NCI-H146 (cell line): ENCODE results near the gene SLC37A4.
A peak's percentile ranks its signal among the peaks of the same experiment; 100 is the strongest.
"Not testable (repeated sequence)": the region's sequence is repeated elsewhere in the genome, so short reads cannot be mapped to it uniquely, and the experiment has no call there.

Source experiments
- DNase-seq: peaks from one replicate; lab custom pipeline; 2025; lab: John Stamatoyannopoulos, UW

SLC37A4 gene

DNA sequence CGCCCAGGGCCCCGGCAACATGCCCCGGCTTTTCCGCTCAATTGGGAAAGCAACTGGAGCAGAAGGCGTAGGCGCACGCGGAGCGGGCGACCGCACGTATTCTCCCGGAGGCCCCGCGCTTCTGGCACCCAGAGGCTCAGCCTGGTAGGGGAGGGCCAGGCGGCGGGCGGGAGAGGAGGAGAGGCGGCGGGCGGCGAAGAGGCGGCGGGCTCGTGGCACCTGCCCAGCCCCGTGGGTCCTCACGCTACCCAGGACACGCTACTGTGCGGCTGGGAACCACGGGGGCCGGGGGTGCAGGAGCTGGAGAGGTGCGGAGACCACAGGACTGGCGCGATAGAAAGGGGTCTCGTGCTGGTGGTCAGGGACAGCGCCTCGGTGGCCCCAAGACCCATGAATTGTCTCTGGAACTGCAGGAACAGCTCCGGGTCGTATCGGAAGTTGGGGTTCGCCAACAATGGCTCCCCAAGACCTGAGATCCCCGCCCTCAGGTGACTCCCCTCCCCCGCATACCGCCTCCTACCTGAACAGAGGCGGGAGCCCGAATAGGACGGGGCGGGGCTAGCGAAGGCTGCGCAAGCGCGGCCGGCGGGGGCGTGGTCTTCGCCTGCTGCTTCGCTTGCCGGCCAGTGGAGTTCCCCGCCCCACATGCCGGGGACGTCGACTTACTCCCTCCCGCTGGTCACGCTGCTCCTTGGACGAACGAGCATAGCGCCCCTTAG, at the start of gene SLC37A4:
Gene SLC37A4 (minus strand): TSS at position 549 of the 719 bp plus-strand sequence.
- DNase-seq = peak; percentile 98

DNA sequence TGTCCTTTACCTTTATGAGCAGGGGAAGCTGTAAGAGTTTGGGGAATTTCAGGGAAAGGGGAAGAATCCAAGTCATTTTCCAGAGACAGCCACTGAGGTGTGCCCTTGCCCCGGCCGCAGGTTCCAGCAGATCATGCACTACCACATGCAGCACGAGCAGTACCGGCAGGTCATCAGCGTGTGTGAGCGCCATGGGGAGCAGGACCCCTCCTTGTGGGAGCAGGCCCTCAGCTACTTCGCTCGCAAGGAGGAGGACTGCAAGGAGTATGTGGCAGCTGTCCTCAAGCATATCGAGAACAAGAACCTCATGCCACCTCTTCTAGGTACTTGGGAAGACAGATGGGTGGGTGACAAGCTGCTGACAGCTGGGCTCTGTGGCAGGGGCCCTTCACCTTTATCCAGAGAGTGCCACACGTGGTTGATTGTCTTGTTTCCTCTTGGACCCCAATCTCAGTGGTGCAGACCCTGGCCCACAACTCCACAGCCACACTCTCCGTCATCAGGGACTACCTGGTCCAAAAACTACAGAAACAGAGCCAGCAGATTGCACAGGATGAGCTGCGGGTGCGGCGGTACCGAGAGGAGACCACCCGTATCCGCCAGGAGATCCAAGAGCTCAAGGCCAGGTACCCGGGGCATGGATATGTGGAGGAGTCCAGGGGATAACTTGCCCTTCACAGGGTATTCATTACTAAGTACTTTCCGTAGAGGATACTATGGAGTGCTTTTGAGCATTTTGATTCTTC, 48.2 kb upstream of the SLC37A4 start:
- no peak for DNase-seq

DNA sequence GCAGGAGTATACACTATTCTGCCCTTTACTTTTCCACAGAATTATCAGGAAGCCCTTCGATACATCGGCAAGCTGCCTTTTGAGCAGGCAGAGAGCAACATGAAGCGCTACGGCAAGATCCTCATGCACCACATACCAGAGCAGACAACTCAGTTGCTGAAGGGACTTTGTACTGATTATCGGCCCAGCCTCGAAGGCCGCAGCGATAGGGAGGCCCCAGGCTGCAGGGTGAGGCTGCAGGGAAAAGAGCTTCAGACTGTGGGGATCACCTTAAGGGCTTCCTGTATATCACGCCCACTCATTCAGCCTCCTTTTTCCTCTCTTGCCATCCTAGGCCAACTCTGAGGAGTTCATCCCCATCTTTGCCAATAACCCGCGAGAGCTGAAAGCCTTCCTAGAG, 47.2 kb upstream of the SLC37A4 start:
- no peak for DNase-seq

DNA sequence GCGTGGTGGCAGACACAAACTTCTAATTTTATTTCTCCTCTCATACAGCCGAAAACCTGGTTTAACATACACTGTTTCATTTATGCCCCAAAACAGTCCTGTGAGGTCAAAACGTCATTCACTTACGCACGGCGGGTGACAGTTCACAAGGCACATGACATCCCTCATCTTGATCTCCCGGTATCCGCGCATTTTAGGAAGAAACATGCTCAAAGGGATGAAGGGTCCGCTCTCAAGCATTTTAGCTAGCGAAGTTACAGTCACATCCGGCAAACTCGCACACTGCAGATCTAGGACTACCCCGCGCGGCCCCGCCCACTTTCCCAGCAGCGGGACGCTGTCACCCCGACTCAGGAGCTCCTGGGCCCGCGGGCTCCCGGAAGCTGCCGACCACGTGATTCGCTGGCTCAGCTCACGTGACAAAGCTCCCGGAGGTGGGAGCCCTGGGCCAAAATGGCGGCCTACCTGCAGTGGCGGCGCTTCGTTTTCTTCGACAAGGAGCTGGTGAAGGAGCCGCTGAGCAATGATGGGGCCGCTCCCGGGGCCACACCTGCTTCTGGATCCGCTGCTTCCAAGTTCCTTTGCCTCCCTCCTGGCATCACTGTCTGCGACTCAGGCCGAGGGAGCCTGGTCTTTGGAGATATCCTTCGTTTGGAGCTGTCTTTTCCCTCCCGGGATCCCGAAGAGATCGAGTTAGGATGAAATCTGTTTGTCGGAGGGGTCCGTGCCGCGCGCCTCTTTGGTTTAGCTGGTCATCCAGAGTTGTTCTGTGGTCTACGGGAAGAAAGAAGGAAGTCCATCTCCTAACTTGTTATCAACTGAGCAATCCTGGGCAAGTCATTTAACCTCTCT, 36.9 kb upstream of the SLC37A4 start, which contains the start of gene VPS11:
Gene VPS11 (plus strand): TSS at position 448 of the 852 bp plus-strand sequence. CDS start 6 bp downstream, at position 454.
- peak; percentile 93 for DNase-seq

DNA sequence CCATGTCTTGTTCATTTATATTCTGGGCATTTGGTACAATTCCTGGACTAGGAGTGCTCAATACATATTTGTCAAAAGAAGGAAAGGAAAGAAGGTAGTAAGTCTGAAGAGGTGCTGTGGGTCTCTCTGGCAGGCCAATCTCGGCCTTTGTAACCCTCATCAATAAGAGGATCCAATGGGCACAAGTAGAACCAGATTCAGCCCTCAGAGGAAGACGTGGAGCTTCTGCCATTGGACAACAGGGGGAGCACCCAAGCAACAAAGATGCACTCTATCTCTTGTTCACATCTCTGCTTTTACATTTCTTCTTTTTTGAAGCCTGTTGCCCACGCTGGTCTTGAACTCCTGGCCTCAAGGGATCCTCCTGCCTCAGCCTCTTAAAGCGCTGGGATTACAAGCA, 34.7 kb upstream of the SLC37A4 start:
- DNase-seq = no peak

DNA sequence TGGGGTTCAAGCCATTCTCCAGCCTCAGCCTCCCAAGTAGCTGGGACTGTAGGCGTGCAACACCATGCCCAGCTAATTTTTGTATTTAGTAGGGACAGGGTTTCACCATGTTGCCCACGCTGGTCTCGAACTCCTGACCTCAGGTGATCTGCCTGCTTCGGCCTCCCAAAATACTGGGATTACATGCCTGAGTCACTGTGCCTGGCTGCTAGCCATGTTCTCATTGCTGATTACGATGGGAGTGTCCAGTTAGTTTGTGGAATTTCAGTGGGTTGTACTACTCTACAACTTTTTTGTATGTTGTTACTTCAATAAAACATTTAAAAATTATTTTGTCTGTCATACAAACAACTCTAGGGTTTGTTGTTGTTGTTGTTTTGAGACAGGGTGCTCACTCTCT, 32.1 kb upstream of the SLC37A4 start:
- no peak for DNase-seq

DNA sequence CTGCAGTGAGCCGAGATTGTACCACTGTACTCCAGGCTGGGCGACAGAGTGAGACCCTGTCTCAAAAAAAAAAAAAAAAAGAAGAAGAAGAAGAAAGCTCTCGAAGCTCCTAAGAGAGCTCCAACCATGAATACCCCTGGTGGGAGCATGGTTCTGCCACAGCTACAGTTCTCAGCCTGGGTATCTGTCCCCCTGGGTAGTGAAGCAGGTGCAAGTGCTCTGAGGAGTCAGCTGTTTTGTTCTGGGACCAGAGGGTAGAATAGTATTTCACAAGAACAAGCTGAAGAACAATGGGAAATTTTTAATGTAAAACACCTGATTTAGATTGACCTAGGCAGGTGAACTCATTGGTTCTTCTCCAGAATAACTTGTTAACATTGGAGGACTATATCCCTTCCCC, 30.6 kb upstream of the SLC37A4 start:
- DNase-seq = no peak

DNA sequence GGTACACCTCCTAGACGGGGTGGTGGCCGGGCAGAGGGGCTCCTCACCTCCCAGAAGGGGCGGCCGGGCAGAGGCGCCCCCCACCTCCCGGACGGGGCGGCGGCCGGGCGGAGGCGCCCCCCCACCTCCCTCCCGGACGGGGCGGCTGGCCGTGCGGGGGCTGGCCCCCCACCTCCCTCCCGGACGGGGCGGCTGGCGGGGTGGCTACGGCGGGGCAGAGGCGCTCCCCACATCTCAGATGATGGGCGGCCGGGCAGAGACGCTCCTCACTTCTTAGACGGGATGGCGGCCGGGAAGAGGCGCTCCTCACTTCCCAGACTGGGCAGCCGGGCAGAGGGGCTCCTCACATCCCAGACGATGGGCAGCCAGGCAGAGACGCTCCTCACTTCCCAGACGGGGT, 28.5 kb upstream of the SLC37A4 start:
- not testable (repeated sequence) for DNase-seq

DNA sequence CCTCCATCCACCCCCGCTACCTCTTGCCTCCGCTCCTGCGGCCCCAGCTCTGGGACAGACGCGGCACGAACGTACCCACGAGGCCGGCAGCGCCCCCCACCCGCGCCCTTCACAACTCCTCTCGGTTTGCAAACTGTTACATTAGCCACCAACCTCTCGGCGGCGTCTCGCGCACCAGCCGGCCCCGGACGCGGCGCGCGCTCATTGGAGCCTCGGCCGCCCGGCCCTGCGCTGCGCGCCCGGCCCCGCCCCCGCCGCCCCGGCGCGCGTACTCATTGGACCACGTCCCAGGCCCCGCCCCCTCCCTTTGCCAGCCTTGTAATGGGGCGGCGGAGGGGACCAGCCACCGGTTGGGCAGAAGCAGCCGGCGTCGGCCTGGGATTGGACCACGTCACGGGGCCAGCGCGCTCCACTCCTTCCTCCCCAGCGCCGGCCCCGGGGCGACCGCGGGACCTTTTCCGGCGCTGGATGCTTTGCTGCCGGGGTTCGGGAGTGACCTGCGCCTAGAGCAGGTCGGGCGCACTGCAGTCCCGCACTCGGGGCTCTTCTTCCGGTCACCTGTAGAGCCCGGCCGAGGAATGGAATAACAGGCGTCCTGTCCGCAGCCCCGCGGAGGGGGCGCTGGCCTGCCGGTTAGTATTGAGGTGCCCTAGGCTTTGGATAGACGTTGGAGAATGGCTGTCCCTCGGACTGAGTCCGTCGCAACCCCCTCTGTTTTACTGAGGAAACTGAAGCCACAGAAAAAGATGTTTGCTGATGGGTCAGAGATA, 26.5 kb upstream of the SLC37A4 start, which contains the start of gene HYOU1:
Gene HYOU1 (minus strand): TSS at position 206 of the 770 bp plus-strand sequence. CDS start 1,045 bp downstream, outside the sequence.
- DNase-seq = peak; percentile 99

DNA sequence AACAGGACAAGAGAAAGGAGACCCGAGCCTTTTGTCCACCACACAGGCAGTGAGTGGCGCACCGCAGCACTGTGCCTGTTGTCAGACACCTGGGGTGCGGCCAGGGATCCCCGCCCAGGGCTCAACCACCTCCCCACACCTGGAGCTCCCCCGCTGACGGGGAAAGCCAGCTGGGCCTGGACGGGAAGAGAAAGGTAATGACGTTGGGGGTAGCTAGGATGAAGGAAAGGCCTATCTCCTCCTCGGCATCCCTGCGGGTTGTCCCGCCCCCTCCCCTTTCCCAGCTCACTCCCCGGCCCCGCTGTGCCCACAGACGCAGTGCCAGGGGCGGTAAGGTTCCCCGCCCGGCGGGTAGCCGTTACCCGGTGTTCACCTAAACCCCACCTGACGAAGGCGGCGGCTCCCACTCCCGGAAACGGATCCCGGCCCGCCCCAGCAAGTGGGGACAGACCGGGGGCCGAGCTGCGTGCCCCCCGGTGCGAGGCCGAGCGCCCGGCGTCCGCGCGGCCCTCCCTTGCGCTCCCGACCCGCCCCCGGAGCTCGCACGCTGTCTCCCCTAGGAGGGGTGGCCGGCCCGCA, 25.8 kb upstream of the SLC37A4 start:
- DNase-seq = peak; percentile 80

DNA sequence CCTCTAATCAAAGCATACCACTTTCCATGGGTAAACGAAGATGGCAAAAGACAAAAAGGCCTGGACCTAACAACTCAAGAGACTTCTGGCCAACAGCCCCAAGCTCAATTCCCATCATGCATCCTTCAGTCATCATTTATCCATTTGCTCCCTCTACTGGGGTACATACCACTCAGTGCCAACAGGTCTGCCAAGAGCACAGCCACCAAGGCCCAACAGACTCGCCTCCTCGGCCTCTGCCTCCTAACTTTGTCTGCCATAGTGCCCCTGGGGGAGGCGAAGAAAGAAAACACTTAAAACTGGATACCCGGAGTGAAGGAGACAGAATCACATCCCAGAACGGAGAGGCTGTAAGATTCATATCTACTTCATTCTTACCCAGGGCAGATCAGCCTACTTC, 25.2 kb upstream of the SLC37A4 start:
- no peak for DNase-seq

DNA sequence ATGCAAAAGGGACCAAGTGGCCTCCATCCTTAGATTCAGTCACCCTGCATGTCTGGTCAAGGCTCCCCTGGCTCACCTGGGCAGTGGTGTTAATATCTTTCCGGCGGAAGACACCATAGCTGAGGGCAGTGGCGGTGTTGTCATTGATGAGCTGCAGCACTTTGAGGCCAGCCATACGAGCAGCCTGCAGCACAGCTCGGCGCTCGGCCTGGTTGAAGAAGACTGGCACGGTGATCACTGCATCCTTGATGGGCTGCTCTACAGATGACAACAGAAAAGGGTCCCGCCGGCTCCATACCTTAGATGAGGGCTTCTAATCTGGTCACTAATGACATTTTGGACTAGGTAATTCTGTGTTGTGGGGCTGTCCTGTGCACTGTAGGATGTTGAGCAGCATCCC, 23.7 kb upstream of the SLC37A4 start:
- DNase-seq = no peak

DNA sequence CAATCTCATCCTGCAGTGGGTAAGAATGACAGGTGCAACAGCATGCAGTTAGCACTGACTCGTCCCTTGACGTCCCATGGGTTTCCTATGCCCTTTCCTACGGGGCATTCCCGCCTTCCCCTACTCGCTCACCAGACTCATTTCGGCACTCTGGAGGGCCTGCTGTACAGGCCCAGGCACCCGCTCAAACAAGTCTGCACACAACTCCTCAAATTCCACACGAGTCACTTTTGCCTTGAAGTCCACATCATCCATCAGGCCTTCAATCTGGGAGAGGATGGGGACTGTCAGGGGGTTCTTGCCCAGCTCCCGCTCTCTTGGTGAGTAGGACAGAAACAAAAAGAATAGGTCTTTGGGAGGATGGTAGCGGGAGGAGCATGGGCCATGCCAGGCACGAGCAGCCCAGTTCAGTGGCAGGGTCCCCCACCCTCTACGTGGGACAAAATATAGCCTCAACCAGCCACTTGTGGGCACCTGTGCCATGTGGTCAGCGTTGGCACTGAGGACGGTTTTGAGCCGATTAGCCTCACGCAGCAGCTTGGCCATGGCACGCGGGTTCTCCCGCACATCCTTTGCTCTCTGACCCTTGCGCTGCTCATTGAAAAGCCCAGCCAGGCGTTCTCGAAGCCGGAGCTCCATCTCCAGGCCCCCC, 21.6 kb upstream of the SLC37A4 start:
- DNase-seq = no peak

DNA sequence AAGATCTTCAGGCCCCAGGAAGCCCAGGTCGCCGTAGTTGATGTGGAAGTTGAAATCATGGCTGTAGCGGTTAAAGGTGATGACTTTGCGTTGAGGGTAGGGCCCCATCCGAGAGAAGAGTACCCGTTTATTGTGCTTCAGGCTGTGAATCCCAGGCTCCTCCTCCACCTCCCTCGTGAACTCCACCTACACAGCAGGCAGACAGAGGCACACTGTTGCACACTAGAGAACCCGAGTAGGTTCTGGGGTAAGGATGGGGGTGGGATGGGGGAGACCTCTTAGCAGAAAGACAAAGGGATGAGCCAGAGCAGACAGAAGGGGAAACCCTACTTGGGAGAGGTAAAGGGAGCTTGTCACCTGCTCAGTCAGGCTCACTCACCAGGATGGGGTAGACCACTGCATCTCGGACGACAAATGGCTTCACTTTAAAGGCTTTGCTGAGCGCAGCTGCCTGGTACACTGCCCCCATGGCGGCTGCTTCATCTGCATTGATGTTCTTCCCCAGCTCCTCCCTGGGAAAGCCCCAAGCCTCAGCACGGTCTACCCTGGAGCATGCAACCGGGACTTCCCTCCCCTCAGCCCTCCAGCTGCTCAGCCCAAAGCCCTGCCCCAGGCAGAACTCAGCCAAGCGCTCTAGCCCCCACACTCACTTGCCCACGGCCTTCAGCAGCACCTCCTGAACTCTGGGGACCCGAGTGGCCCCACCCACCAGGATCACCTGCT, 20.9 kb upstream of the SLC37A4 start:
- no peak for DNase-seq

DNA sequence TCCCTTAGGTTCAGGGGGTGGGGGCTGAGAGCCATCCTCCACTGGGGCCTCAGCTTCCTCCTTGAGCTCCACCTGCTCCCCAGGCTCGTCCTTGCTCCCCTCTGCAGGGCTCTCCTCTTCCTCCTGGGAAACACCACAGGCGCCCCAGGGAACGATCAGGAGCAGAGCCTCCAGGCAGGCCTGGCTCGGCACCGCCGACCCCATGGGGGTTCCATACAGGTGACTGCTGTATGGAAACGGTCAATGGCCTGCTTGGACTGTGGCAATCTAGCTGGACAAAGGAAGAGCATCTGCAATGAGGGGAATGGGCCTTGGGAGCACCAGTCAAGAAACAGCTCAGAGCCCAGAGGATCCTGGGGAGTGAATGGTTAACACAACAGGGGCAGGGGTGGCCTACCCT, 18.4 kb upstream of the SLC37A4 start:
- no peak for DNase-seq

DNA sequence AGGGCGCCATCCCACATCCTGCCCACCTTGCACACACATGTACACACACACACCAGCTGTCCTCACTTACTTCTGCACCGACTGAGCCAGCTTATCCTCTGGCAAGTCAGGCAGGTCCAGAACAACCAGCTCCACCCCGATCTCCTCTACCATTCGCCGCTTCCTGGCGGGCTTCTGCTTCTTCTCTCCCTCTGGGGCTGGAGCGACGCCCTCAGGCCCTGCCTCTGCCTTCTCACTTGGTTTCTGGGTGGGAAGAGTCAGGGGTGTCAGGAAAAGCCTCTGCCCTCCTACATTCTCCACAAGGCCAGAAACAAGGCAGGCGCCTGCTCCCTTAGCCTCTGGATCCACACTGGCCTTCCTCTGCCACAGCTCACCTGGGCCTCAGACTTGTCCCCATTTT, 18.0 kb upstream of the SLC37A4 start:
- DNase-seq = no peak

DNA sequence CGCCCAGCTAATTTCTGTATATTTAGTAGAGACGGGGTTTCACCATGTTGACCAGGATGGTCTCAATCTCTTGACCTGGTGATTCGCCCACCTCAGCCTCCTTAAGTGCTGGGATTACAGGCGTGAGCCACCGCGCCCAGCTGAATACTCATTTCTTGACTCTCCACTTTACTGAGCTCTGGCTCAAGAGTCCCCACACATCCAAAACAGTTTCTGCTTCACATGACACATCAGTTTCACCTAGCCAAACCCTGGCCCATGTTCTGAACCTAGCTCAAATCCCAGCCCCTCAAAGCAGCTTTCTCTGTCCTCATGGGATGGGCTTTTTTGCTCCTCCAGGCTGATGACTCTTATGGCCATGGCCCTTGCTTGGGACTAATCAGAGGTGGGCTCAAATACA, 16.5 kb upstream of the SLC37A4 start:
- no peak for DNase-seq

DNA sequence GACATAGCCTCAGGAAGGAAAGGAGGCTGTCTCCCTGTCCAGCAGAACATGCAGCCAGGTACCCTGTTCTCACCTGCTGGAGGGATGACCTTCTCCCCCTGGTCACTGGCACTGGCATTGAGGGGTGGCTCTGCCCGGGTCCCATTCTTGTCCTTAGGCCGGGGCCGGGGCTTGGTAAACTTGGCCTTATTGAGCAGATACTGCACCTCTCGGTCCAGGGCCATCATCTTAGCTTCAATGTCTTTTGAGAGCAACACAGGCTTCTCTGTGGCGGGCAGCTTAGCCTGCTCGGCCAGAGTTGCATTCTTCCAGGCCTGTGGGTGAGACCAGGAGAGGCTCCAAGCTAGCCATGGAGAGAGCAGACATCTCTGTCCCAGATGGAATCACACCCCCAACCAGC, 15.8 kb upstream of the SLC37A4 start:
- DNase-seq = no peak

DNA sequence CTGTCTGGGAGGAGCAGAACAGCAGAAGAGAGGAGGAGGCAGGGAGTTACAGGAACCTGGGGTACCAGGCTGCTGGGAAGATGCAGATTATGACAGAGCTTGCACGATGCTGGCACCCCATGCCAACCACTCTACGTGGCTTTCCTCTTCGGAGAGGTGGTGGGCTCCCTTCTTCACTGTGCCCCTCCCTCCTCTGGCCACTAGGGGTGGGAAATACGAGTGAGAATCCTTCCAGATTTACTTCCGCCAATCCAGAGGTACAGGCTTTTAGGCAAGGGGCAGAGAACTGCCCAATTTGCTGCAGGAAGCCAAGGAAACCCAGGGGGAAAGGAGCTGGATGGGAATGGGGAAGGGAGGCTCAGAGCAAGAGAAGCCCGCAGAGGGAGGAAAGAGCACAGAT, 14.0 kb upstream of the SLC37A4 start:
- DNase-seq = no peak

DNA sequence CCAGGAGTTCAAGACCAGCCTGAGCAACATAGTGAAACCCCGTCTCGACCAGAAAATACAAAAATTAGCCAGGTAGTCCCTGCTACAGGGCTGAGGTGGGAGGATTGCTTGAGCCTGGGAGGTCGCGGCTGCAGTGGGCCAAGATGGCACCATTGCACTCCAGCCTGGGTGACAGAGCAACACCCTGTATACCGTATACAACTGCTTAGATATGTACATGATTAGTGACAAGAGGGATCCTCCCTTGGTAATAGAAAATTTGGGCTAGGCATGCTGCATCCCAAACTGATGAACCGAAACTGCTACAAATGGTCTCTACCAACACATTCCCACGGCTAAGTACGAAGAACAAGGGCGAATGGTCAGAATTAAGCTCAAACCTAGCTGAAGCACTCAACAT, 12.2 kb upstream of the SLC37A4 start:
- no peak for DNase-seq
